Measurements from ENCODE around the gene U2AF2.

Gene U2AF2

DNA sequence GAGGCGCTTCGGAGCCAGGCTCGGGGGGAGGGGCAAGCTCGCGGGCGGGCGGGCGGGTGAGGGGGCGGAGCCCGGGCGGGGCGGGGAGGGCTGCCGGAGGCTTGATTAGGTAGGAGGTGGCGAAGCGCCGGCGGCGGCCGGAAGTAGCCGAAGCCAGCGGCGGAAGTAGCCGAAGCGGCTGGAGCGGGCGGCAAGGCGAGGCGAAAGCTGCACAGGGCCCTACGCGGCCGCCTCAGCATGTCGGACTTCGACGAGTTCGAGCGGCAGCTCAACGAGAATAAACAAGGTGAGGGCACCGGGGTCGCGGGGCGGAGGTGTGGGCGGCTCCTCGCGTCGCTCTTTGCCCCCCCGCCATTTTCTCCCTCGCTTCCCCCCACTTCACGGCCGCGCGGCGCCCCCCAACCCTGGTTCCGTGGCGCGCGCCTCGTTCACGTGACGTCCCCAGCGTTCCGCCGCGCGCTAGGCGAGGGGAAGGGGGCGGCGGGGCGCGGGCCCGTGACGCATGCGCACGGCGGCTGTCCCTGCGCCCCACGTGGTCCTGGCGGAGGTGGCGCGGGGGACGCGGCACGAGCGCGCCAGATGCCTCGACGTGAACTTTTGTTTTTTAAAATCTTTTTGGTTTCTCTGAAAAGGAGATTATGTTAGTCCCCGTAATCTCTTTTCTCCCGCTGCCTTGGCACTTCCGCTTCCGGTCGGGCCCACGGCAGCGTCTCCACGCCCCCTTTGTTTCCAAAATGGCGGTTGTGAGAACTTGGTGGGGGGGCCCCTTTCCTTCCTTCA is at the start of gene U2AF2:
TSS of gene U2AF2 (plus strand) at position 168 of the 780 bp plus-strand sequence. CDS start at position 238, 70 bp downstream.
- TF ChIP-seq, protein P1, sequence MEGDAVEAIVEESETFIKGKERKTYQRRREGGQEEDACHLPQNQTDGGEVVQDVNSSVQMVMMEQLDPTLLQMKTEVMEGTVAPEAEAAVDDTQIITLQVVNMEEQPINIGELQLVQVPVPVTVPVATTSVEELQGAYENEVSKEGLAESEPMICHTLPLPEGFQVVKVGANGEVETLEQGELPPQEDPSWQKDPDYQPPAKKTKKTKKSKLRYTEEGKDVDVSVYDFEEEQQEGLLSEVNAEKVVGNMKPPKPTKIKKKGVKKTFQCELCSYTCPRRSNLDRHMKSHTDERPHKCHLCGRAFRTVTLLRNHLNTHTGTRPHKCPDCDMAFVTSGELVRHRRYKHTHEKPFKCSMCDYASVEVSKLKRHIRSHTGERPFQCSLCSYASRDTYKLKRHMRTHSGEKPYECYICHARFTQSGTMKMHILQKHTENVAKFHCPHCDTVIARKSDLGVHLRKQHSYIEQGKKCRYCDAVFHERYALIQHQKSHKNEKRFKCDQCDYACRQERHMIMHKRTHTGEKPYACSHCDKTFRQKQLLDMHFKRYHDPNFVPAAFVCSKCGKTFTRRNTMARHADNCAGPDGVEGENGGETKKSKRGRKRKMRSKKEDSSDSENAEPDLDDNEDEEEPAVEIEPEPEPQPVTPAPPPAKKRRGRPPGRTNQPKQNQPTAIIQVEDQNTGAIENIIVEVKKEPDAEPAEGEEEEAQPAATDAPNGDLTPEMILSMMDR (IDR thresholded peaks at IDR 0.05; ENCODE audit: low read depth, low read length) = no peak
- DNase-seq (ENCODE audit: extremely low read depth, low read depth) = peak; percentile 80

DNA sequence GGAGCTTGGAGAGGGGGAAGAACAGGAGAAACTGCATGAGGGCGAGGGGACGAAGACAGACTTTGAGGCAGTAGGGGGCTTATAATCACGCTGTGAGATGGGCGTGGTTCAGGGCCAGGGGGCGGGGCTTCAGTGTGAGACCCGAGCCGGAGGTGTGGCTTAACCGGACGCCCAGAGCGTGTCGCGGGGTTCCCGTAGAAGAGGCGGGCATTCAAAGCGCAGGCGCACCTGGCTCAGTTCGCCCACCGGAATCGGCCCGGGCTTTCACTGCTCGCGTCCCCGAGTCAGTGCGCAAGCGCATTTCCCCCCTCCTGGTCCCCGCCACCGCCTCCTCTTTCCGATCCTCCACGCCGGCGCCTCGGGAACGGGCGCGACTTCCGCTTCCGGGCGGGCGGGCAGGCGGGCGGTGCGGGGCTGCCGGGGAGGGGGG is 49.6 kb upstream of the U2AF2 start:
- TF ChIP-seq, protein P1 (IDR thresholded peaks at IDR 0.05; ENCODE audit: low read depth, low read length) = no peak
- DNase-seq (ENCODE audit: extremely low read depth, low read depth) = peak; percentile 89

DNA sequence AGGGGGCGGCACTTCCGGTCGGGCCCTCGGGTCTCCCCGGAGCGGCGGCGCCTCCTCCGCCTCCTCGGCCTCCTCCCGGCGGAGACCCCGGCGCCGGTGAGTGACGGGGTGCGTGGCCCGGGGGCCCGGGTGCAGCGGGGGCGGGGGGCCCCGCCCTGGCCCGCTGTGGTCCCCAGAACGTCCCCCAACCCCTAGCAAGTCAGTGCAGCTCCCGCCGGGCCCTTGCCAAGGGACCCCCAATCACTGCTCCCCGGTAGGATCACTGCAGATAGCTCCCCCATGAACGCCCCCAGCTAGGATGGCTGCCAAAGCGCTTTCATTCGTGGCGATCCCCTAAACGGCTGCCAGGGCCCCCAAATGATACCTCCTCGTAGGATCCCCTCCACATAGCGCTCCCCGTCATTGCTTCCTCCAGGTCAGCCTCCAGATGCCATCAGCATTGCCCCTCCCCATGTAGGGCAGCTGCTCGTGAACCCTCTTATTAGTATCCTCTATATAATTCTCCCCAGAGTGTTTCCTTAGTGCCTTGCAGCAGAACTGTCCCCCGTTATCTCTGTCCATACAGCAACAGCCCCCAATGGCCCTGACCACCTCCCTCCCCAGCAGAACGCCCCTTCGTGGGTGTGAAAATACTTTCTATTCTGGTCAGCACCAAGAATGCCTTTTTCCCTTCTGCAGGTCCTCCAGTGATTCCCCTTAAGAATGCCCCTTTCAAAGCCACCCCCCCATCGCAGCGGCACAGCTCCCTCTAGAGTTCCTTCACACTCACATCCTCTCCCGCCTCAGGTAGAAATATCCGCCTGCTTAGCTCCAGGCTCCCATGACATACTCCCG is 49.0 kb upstream of the U2AF2 start, which contains the start of gene ZNF865:
TSS of gene ZNF865 (plus strand) at position 11 of the 834 bp plus-strand sequence. CDS start 7,972 bp downstream, outside the sequence.
- DNase-seq (ENCODE audit: extremely low read depth, low read depth) = peak; percentile 65
- TF ChIP-seq, protein P1 (IDR thresholded peaks at IDR 0.05; ENCODE audit: low read depth, low read length) = peak; percentile 78

DNA sequence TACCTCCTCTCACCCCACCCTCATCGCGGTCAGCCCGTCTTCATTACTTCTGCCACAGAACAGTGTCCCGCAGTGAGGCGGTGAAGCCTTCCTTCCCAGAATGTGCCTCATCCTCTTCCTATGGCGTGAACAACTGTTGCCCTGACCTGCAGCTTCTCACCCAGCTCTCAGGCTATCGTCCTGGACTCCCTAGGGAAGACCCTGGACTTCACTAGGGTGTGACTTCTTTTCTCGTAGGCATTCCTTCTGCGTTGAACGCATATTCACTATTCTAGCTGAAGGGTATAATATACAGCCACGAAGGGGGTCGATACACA is 48.4 kb upstream of the U2AF2 start:
- no peak for DNase-seq (ENCODE audit: extremely low read depth, low read depth)

DNA sequence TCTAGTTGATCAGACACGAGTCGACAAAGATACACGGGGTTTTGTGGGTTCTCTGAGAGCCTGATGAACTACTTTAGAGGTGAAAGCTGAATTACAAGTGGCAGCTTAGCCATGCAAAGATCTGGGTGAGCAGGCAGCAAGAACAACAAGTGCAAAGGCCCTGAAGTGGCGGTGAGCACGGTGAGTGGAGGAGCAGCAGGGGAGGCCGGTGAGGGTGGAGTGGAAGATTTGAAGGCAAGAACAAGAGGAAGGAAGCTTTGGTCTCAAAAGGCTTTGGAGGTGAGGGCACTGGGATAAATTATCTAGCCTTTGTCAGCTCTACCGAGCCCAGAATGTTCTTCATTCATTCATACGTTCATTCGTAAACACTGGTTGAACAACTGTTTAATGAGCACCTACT is 48.0 kb upstream of the U2AF2 start:
- no peak for DNase-seq (ENCODE audit: extremely low read depth, low read depth)
- TF ChIP-seq, protein P1 (IDR thresholded peaks at IDR 0.05; ENCODE audit: low read depth, low read length) = no peak

More for the DNA sequence above, 48.4 kb upstream of the U2AF2 start:
- TF ChIP-seq, protein P1 (IDR thresholded peaks at IDR 0.05; ENCODE audit: low read depth, low read length) = no peak

DNA sequence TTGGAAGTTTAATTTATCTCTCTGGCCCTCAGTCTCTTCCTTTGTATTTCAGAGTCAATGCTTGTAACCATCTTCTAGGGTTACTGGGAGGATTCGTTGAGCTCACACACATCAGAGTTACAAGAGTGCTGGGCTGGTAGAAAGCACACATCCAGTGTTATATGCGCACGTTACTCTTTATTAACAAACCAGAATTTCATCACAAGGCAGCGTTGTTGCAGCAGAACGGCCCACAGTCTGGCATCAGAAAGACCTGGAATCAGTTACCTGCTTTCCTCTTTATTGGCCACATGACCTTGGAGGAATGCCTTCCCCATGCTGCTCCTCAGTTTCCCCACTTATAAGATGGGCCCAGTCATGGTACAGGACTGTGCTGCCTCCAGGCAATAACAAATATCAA is 45.5 kb upstream of the U2AF2 start:
- DNase-seq (ENCODE audit: extremely low read depth, low read depth) = no peak
- TF ChIP-seq, protein P1 (IDR thresholded peaks at IDR 0.05; ENCODE audit: low read depth, low read length) = no peak
